ENCODE data around the gene KDM1A.

The KDM1A gene

DNA sequence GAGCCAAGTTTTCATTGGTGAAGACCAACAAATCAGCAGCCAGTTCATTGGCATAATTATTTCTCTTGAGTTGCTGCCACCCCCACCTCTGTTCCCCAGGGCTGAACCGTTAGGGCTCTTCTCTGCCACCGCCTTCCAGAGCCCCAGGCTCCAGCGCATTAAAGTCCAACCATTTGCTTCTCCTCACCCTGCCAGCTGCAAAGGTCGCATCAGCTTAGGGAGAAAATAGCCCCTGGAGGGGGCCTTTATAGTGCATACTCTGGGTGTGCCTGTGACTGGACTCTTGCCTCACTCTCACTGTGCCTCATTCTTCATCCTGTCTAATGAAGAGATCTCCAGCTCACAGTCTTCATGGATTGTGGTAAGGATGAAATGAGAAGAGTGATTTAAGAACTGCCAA lies 50.4 kb downstream of the KDM1A start:
- no peak for DNase-seq (ENCODE audit: low read depth in 2 of 2)

DNA sequence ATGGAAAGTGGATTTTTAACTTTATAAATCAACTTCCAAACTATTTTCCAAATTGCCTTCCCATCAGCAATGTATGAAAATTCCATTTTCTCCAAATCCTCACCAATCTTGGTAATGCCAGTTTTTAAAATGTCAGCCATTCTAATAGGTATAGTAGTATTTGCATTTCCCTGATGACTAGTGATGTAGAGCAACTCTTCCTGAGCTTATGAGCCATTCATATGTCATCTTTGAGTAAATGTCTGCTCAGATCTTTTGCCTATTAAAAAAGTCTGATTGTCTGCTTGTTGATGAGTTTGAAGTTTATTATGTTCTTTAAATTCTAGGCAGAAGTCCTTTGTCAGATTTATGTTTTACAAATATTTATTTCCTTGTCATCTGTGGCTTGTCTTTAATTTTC lies 54.7 kb downstream of the KDM1A start:
- no peak for DNase-seq (ENCODE audit: low read depth in 2 of 2)

DNA sequence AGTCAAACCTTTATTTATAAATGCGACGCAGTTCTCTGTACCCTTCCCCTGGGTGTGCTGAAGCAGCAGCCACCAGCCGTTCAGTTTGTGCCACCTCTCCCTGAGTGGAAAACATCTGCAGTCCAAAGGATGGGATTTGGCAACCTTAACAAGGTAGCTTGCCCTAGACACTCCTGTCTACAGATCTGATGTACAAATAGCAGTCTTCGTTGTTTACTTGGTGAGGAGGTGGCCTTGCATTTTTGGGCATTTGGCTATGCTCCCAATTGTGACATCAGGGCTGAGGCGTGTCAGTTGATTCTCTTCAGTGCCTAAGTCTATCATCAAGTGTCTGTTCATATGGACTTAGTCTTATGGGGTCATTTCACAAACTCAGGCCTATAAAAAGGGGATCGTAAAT lies 59.8 kb downstream of the KDM1A start:
- no peak for DNase-seq (ENCODE audit: low read depth in 2 of 2)

DNA sequence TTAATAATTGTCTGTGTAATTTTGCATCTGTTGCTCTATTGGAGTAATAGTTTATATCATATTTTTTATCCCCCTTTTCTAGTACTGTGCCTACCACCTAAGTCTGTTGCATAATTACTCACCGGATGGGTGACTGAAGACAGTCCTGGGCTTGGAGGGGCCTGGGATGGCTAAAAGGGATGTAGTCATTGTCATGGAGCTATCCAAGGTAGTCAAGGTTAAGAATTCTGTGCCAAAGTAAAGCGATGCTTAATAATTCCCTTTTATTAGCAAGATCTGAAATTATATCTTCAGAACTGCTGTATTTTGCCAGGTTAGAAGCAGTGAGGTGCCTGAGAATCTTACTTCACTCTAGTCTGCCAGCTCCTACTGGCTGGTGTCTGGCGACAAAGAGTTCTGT lies 61.6 kb downstream of the KDM1A start:
- no peak for DNase-seq (ENCODE audit: low read depth in 2 of 2)

DNA sequence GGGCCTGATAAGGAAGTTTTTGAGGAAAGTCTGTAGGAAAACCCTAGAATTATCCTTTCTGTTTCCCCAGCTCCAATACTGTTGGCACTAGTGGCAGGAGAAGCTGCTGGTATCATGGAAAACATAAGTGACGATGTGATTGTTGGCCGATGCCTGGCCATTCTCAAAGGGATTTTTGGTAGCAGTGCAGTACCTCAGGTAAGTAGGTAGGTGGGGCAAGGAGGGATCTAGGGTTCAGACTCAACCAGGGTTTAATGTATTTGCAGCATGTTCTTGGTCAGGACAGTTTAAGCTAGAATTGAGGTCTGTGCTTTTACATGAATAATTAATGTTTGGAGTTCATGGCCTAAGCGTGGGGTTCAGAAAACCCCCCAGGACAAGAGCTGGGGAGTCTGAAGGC lies 62.1 kb downstream of the KDM1A start:
- DNase-seq (ENCODE audit: low read depth in 2 of 2): no peak

DNA sequence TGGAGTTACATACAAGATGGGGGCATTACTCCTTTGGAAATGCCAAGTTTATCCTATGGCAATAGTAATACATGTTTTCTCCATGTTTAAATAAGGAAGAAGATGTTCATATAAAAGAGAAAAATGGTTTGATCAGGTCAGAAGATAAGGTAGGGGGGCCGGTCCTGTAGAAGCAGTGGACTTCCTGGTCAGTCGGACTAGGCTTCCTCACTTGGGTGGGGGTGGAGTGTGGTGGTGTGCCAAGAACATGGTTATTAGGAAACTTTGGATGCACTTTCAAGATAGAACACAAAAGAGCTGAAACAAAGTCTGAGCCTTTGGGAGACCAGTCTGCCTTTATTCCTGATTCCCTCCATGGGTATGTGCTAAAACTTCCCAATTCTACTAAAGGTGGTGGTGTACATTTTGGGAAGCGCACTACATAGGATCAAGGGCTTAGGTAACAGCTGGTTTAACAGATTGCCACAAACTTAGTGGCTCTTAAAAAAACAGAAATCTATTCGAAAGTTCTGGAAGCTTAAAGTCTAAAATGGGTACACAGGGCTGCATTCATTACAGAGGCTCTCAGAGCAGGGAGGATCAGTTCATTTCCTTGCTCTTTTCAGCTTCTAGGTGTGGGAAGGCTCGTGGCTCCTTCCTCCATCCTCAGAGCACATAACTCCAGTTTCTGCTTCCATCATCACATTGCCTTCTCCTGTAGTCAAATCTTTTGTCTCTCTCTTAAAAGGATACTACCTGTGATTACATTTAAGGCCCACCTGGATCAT lies 64.6 kb downstream of the KDM1A start:
- DNase-seq (ENCODE audit: low read depth in 2 of 2): no peak

DNA sequence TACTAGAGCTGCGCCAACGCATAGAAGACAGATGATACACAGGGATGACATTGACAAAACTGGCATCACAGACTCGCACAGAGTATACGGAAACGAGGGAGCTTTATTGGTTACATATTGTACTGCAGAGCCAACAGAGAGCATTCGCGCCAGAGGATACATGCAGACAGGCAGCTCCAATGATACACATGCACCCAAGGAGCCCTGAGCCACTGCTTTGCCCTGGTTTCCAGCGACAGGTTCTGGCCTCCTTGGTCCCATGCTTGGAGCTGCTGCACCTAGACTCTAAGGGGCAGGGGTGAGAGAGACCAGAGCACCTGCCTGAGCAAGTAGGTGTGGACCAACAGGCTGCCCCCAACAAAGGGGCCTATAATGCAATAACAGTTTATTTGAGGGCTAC lies 65.6 kb downstream of the KDM1A start:
- DNase-seq (ENCODE audit: low read depth in 2 of 2): no peak

DNA sequence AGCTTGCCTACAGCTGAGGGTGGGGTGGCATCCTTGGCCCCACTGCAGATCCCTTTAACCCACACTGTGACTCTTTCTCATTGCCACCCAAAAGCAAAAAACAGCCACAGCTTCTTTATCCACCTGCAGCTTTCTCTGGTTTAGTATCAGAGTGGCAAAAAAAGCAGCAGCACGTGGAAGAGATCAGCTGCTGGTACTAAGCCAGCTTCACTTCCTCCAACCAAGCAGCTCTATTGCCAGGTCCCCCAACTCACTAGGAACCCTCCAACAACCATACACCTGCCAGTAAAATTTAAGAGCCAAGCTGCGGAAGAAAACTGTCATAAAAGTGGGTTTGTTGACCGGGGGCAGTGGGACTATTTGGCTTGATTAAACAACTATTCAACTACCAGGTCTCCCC lies 66.4 kb downstream of the KDM1A start:
- DNase-seq (ENCODE audit: low read depth in 2 of 2): no peak

DNA sequence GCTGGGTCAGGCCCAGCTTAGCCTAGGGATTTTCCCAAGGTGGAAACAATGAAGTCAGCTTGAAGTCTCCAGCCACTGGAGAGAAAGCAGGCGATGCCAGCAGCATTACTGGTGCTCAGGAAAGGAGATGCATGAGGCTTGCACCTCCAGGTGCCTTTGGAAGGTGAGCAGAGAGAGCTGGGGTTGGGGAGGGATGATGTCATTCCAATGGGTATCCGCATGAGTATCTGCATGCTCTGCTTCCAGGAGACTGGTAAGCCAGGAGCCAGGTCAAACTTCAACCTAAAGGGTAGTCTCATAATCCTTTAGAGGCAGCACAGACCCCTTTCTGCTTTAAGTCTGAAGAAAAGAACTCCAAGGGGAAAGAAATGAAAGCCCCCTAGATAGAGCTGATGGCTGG lies 68.8 kb downstream of the KDM1A start:
- no peak for DNase-seq (ENCODE audit: low read depth in 2 of 2)

DNA sequence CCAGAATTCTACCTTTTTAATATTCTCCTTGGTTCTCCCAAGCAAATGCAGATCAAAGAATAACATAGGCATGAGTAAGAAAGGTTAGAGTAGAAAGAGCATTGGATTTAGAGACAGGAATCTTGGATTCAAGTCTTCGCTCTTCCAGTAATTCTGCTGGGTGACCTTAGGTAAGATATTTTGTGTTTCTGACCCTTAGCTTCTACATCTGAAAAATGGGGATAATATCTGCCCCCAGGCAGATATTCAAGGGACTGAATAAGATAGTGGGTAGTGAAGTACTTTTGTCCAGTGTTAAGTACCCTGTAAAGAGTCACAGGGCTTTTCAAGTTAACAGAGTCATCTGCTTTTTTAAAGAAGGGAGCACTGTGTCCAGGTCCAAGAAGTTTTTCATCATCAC lies 70.8 kb downstream of the KDM1A start:
- DNase-seq (ENCODE audit: low read depth in 2 of 2): no peak

DNA sequence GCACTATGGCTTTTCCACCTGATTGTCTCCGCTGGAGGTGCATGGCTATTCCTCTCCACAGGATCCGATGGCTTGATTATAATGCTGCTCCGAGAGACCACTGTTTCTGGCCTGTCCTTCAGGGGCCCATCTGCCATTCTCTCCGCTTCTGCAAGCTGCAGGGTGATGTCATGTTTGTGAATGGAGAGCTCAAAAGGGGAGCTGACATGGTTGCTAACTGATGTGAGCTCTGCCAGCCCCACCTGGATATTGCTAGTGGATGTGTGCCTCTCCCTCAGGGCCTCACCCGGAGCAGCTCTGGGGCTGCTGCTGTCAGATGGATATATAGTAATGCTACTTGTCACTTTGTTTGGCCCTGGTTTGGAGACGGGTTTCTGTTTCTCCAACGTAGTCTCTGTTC lies 72.3 kb downstream of the KDM1A start:
- no peak for DNase-seq (ENCODE audit: low read depth in 2 of 2)

DNA sequence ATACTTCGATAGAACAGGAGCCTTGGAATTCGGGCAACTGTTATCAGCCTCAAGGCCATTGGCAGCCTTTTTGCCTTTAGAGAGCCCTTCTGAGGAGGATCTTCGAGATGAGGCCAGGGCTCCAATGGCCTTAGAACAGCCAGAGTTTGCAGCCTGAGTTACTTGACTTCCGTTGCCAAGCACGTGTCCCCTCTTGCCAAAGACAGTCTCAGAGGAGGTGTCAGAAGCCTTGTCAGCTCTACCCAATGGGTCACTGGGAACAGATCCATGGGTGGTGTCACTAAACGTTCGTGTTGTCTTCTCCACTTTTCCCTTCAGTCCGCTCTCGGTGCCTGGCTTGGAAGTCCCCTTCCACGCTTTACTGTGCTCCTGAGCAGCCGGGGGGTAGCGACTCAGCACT lies 73.2 kb downstream of the KDM1A start:
- DNase-seq (ENCODE audit: low read depth in 2 of 2): no peak

DNA sequence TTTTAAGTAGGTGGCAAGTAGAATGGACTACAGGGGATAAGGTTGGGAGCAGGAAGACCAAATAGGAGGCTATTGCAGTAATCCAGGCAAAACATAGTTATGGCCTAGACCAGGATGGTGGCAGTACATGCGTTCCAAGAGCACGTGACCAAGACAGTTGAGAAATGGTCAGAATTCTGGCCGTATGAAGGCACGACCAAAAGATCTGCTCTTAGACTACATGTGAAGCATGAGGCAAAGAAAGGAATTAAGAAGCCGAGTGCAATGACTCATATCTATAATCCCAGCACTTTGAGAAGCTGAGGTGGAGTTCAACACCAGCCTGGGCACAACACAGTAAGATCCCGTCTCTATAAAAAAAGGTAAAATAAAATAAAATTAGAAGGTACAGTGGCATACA lies 78.0 kb downstream of the KDM1A start:
- no peak for DNase-seq (ENCODE audit: low read depth in 2 of 2)

DNA sequence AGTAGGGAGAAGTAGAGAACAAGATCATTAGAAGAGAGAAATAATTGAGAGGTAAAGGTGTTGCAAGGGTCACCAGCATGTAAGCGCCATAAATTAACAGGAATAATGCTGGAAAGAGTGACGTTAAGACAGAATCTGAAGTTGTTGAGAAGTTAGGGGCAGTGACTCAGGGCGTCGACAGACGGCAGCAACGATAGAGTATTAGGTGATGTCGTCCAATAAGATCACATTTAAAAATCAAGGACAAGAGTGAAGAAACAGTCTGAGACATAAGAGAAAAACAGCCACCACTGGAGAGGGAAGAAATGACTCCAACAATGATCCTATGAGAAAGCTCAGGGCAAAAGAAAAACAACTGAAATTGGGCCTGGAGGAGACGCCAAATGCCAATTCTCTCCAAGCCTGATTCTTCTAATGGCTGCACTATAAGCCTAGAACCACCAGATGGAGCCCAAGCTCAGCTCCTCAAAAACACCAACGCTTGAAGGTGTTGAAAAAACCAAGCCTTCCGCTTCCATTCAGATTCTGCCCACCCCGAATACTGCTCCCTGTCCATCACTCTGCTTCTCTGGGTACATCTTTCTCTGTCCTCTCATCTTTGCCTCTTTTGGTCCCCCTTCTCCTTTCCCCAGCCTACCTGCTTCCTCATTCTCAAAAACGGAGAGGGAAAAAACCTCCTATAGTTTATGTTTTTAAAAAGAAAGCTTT lies 79.3 kb downstream of the KDM1A start:
- peak; percentile 25 to 55 for DNase-seq (ENCODE audit: low read depth in 2 of 2)

DNA sequence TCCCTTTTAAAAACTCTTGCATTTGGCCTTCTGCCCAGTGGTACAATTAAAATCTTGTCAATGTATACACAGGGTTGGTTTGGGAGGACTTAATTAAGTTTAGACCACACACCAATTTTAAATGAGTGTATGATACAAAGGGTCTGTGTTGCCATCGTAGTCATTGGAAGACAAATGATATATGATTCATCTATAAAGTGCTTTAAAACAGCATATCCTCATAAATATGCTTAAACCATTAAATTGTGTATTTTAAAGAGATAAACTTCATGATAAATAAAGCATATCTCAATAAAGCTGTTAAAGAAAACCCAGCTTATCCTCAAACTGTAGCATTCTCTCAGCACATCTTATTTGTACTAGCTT lies 79.9 kb downstream of the KDM1A start:
- DNase-seq (ENCODE audit: low read depth in 2 of 2): no peak

DNA sequence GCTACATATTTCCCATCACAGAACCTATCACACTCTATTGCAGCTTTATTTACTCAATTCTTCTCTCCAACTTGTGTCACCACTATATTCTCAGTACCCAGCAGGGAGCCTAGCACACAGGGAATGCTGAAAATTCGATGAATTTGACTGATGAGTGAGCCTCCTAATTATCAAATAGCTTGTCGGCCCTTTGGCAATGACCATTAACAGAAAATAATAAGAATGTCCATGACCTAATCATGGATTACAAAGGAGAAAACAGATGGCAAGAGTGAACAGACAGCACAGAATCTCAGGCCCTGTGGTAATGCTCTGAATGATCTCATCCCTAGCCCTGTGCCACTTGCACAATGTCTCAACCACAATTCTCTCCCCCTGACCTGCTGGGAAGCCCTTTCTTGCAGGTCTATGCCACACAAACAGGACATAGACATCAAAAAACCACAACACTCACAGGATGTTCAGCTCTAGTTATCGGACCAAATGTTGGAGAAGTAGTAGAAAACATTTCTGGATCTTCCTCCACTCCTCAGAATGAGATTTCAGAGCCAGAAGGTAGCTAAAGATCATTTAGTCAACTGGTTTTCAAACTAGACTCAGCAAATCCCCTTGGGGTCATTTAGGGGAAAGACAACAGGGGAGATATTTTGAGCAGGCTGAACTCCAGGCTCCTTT lies 80.9 kb downstream of the KDM1A start:
- no peak for DNase-seq (ENCODE audit: low read depth in 2 of 2)

DNA sequence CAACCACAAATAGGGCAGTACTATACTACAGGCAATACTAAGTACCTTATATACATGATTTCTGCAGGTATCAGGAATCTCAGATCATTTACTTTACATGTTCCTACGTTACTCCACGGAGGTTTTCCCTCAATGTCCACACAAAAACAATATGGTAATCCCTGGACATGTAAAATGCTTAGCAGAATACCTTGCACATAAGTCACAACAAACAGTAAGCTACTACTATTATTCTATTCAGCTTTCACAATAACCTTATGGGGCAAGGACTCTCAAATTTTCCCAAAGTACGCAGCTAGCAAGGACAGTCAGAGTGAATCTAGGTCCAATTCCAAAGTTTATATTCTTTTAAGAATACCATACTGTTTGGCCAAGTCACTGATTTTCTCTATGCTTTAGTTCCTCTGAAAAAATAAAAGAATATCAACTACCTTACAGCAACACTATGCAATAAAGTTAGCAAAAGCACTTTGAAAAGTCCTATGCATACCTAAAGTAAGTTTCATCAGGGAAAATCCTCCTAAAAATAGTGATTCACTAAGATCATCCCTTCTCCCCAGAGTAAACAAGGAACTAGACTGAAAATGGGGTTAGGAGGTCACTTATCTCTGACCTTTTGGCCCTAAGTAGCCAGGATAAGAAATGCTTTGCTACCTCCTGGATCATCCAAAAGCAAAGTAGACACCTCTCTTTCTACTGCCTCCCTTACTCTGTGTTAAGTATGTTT lies 82.0 kb downstream of the KDM1A start:
- DNase-seq (ENCODE audit: low read depth in 2 of 2): no peak

DNA sequence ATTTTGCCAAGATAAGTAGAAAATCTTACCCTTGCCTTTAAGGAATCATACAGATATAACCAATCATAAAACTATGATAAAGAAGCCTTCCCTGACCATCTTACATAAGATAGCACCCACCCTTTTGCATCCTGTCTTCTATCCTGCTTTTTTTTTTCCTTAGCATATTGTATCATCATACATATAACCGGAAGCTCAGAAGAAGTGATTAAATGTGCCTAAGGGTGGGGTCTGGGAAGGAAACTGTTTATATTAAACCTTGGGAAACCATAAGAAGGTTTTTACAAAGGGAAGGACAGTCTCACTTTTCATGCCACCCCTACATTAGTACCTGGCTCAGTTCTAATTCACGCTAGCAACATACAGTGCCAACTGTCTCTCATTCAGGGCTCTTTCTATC lies 82.6 kb downstream of the KDM1A start:
- no peak for DNase-seq (ENCODE audit: low read depth in 2 of 2)

DNA sequence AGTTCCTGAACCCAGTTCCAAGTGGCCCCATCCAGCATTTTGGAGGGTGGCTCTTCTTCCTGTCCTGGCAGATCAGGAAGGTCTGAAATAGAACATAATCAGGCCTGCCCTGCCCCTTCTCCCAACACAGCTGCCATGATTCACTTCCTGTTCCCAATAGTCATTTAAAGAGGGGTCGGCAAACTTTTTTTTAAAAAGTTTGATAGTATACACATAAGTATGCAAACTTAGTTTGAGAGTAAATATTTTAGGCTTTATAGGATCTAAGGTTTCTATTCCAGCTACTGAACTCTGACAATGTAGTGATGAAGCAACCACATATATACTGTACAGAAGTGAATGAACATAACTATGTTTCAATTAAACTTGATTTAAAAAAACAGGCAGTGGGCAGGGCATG lies 83.0 kb downstream of the KDM1A start:
- DNase-seq (ENCODE audit: low read depth in 2 of 2): no peak

DNA sequence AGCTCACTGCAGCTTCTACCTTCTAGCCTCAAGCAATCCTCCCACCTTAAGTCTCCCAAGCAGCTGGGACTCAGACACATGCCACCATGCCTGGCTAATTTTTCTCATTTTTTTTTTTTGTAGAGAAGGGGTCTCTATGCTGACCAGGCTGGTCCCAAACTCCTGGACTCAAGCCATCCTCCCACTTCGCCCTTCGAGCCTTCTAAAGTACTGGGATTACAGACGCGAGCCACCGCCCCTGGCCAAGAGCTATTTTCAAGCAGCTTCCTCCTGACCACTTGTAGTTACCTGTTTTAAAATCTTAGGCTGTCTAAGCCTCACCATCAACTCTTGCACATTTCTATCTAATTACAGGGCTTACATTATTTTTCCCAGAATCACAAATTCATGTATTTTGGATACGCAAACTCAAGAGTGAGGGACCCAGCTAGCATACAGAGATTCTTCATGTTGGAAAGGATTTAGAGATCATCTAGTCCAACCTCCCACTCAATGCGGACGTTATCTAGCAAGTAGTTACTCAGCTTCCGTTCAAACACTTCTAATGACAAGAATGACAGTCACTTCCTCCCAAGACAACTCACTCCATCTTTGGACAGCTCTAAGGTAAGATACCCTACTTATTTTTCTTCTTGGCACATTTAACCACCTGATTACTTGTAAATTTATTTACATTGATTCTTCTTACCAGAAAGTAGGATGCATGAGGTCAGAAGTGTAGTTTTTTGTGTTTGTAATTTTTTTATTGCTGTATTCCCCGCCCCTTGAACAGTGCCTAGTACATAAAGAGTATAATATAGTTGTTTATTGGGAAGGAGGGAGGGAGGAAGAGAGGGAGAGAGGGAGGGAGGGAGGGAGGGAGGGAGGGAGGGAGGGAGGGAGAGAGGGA lies 84.0 kb downstream of the KDM1A start:
- DNase-seq (ENCODE audit: low read depth in 2 of 2): no peak

DNA sequence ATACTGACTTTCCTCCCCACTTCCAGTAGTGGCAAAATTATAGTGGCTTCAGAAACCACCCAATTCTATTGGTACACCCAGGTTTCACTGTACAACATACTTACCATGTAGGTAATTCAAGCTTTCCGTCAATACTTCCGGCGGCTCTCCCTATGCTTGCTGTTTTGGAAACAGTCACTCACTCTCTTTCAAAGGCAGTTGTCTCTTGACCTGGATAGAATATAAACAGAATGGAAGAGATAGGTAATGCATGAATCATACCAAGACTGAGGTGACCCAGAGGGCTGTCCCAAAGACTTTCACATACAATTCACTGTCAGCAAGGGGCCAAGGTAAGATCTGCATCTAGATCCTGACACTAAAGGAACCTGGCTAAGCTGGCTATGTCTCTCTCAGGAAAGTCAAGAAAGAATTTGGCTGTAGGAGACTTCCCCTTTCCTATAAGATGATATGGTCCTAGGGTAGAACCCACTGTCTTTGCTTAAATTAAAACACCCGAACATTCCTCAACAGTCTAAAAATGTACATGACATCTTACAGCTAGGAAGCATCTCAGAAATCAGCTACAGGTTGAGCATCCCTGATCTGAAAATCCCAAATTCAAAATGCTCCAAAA lies 89.8 kb downstream of the KDM1A start:
- DNase-seq (ENCODE audit: low read depth in 2 of 2): no peak

Measured in activated CD4-positive, alpha-beta T cell treated with anti-CD3 and anti-CD28 coated beads for 24 hours (primary cell).